Lower leg skin (tissue), 4 donors: ENCODE measurements around the gene ZNF770. TPM values are rescaled to one million over a fixed set of nuclear protein-coding genes. Genes with fewer than 3 reads are reported as not detected.
A peak's percentile ranks its signal among the peaks of the same experiment; 100 is the strongest.

ENCODE experiments used
- DNase-seq, 2 donors: peaks; one replicate each; pipeline ENCODE4 v3.0.0-alpha.2; 2019; ENCODE audit warnings: low spot score in 2 of 2
- H3K4me3 ChIP-seq: fragments of 200-600 bp; sonication (generic); 2 replicates; pipeline ENCODE4 v1.5.1; 2017; ENCODE audit warnings: mild to moderate bottlenecking, low read depth; ENCODE audit not compliant: poor library complexity, severe bottlenecking
- CTCF ChIP-seq, 3 donors: fragments of 450-650 bp; IDR thresholded peaks; one replicate each; pipeline ENCODE4 v1.5.1; 2016; ENCODE audit warnings: antibody characterized with exemption in 3 of 3, mild to moderate bottlenecking in 3 of 3, moderate library complexity in 2 of 3
- POLR2A ChIP-seq, 2 donors: fragments of 450-650 bp; IDR thresholded peaks; one replicate each; pipeline ENCODE4 v1.6.1; 2016 to 2017; ENCODE audit warnings: antibody characterized with exemption in 2 of 2, mild to moderate bottlenecking in 1 of 2, moderate library complexity in 1 of 2
- WGBS, 2 donors: methylation state at CpG; one replicate each; pipeline ENCODE4 v1.1.5; 2018; 5-methylcytosine and 5-hydroxymethylcytosine counted together
- intact Hi-C: fragments of 100-400 bp; cut with DNase I; formaldehyde crosslinking; loops from one replicate; pipeline ENCODE4 v1.15.0; 2023; ENCODE audit warnings: low total_unique reads
- total RNA-seq, 4 donors: library from RNA; depleted of rRNA; stranded (reverse); fragments of >200 nt; gene quantifications; one replicate each; pipeline ENCODE4 v1.1.0, GENCODE V29; 2016

Gene ZNF770
- total RNA-seq: 10 to 100 TPM; 45.3 to 96.7 (median 67.5) TPM

GRCh38 chr15:34988027-34988902 lies at the start of gene ZNF770:
Gene ZNF770, minus strand, starts transcription at chr15:34988287. Its CDS starts 4,853 bp downstream, at chr15:34983434.
- TF ChIP-seq POLR2A (IDR thresholded peaks at IDR 0.05) (peak in 1 of 2 donors; percentile 64), CTCF (IDR thresholded peaks at IDR 0.05) (no peak)
- WGBS, 2 donors: 1% methylated on average over 44 to 57 of the region's 60 CpGs
- intact Hi-C loops: no loop called here
- peak; percentile 65 to 96 for DNase-seq
- H3K4me3 ChIP-seq: peak within 1 kb of the TSS; percentile 89

- intact Hi-C loops: no loop called here
- no peak overlapping the region for H3K4me3 ChIP-seq
- TF ChIP-seq CTCF (IDR thresholded peaks at IDR 0.05) (no peak), POLR2A (IDR thresholded peaks at IDR 0.05) (no peak)
- DNase-seq: no peak
- WGBS, 2 donors: 55 to 57% methylated on average over 6 of the region's 6 CpGs
Measured at GRCh38 chr15:35028235-35028984, 40.3 kb upstream of the ZNF770 start.

- 75 to 80% methylated on average over 3 of the region's 3 CpGs for WGBS, 2 donors
- intact Hi-C loops: no loop called here
- TF ChIP-seq CTCF (IDR thresholded peaks at IDR 0.05) (no peak), POLR2A (IDR thresholded peaks at IDR 0.05) (no peak)
- no peak for DNase-seq
- H3K4me3 ChIP-seq: no peak overlapping the region
Measured at GRCh38 chr15:35023804-35024203, 35.7 kb upstream of the ZNF770 start.

DNA sequence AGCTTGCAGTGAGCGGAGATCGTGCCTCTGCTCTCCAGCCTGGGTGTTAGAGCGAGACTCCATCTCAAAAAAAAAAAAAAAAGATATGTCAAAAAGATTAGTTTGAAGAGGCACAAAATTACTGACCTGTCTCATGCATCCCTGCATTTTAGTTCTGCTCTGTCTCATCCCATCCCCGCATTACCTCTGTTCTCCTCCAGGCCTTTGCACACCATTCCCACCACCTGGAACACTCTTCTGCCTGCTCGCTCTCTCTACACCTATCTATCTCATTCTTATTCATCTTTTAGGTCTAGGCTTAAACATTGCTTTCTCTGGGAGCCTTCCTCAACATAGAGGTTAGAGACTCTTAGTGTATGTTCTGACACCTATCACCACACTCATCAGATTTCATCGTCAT lies 32.9 kb upstream of the ZNF770 start:
- TF ChIP-seq POLR2A (IDR thresholded peaks at IDR 0.05) (no peak), CTCF (IDR thresholded peaks at IDR 0.05) (no peak)
- no peak for DNase-seq
- intact Hi-C loops: no loop called here
- 95 to 98% methylated on average over 6 of the region's 6 CpGs for WGBS, 2 donors
- no peak overlapping the region for H3K4me3 ChIP-seq

DNA sequence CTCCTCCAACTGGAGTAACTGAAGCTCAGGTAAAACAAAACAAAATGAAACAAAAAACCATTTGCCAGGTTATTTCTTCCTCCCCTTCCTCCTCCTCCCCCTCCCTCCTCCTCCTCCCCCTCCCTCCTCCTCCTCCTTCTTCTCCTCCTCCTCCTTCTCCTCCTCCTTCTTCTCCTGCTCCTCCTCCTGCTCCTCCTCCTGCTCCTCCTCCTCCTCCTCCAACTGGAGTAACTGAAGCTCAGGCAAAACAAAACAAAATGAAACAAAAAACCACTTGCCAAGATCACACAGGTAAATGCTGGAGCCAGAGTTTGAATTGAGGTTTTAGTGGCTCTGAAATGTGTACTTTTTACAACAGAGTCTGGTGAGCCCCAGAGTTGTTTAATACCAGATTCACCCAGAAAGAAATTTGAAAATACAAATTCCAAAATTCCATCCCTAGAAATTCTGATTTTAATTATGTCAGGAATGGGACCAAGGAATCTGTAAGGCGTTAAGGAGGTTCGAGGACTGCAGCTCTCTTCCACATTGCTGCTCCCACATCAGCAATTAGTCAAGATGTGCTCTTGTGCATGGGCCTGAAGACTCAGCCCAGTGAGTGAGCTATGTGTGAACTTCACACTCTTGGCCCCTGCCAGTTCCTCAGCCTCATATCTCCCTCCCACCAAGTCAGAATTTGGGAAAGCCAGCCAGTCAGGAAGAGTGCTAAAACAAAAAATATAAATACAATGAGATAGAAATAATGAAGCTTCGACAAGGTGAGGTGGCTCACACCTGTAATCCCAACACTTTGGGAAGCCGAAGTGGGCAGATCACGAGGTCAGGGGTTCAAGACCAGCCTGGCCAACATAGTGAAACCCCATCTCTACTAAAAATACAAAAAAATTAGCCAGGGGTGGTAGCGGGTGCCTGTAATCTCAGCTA lies 31.6 kb upstream of the ZNF770 start:
- intact Hi-C loops: no loop called here
- WGBS, 2 donors: 68 to 70% methylated on average over 6 of the region's 6 CpGs
- TF ChIP-seq CTCF (IDR thresholded peaks at IDR 0.05) (no peak), POLR2A (IDR thresholded peaks at IDR 0.05) (no peak)
- H3K4me3 ChIP-seq: no peak overlapping the region
- DNase-seq: no peak
